Measurements from ENCODE around the gene TBK1.
"Not testable (repeated sequence)": the region's sequence is repeated elsewhere in the genome, so short reads cannot be mapped to it uniquely, and the experiment has no call there.

TBK1 gene

GRCh38 chr12:64542409-64543047 lies 90.6 kb downstream of the TBK1 start:
- not testable (repeated sequence) for H3K4me3 ChIP-seq (ENCODE audit: low read length); H3K4me1 ChIP-seq (ENCODE audit: control insufficient read depth, insufficient read depth, low read length); H3K9ac ChIP-seq (ENCODE audit: low read length); H3K36me3 ChIP-seq (ENCODE audit: control insufficient read depth, insufficient read depth, low read length); H3K27me3 ChIP-seq (ENCODE audit: control insufficient read depth, insufficient read depth, low read length); H3K27ac ChIP-seq (ENCODE audit: low read depth, low read length)

DNA sequence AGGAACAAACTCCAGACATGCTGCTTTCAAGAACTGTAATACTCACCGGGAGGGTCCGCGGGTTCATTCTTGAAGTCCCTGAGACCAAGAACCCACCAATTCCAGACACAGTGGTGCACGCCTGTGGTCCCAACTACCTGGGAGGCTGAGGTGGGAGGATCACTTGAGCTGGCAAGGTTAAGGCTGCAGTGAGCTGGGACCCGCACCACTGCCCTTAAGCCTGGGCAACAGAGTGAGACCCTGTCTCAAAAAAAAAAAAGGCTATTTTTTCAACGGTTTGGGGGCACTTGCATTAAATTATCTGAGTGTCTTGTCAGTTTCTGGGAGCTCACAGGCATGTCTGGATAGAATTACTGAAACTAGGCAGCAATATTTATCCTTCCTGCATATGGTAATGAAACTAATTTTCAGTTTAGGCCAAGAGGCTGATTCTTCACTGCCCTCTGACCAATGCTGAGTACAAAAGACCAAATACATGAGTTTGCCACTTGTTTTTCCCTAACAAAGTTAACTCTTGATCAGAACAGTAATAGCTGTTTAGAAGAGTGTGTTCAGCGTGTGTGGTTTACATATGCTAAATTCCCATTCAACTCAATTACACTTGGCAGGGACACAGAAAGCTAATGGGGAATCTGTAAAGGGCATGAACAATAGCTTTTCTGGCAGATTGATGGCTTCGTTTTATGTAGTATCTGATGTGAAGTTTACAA lies 92.6 kb downstream of the TBK1 start:
- Histone ChIP-seq H3K36me3 (ENCODE audit: control insufficient read depth, insufficient read depth, low read length) (no peaks in the 10 kb centered on the region), H3K4me1 (ENCODE audit: control insufficient read depth, insufficient read depth, low read length) (no peaks in the 10 kb centered on the region), H3K9ac (ENCODE audit: low read length) (no peak overlapping the region), H3K4me3 (ENCODE audit: low read length) (no peak overlapping the region), H3K27me3 (ENCODE audit: control insufficient read depth, insufficient read depth, low read length) (no peaks in the 10 kb centered on the region), H3K27ac (ENCODE audit: low read depth, low read length) (no peak overlapping the region)

DNA sequence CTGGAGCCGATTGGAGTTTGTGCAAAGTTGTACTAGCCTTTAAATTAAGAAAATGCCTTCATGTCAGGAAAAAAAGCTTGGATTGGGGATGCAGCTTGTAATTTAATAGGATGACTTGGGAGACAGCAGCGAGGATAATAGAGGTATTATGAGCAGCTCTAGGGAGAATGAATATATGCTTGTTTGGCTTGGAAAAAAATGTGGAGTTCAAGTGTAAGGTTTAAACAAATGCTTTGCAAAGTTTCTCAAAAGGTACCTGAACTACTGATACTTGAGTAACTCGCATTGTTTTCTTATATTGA lies 93.1 kb downstream of the TBK1 start:
- Histone ChIP-seq H3K36me3 (ENCODE audit: control insufficient read depth, insufficient read depth, low read length) (no peaks in the 10 kb centered on the region), H3K27me3 (ENCODE audit: control insufficient read depth, insufficient read depth, low read length) (no peaks in the 10 kb centered on the region), H3K27ac (ENCODE audit: low read depth, low read length) (no peak overlapping the region), H3K9ac (ENCODE audit: low read length) (no peak overlapping the region), H3K4me3 (ENCODE audit: low read length) (no peak overlapping the region), H3K4me1 (ENCODE audit: control insufficient read depth, insufficient read depth, low read length) (no peaks in the 10 kb centered on the region)

GRCh38 chr12:64549108-64549507 lies 97.2 kb downstream of the TBK1 start:
- no peak overlapping the region for H3K4me3 ChIP-seq (ENCODE audit: low read length)
- H3K4me1 ChIP-seq (ENCODE audit: control insufficient read depth, insufficient read depth, low read length) = no peaks in the 10 kb centered on the region
- H3K27me3 ChIP-seq (ENCODE audit: control insufficient read depth, insufficient read depth, low read length) = no peaks in the 10 kb centered on the region
- no peaks in the 10 kb centered on the region for H3K36me3 ChIP-seq (ENCODE audit: control insufficient read depth, insufficient read depth, low read length)
- H3K27ac ChIP-seq (ENCODE audit: low read depth, low read length) = no peak overlapping the region
- H3K9ac ChIP-seq (ENCODE audit: low read length) = no peak overlapping the region

DNA sequence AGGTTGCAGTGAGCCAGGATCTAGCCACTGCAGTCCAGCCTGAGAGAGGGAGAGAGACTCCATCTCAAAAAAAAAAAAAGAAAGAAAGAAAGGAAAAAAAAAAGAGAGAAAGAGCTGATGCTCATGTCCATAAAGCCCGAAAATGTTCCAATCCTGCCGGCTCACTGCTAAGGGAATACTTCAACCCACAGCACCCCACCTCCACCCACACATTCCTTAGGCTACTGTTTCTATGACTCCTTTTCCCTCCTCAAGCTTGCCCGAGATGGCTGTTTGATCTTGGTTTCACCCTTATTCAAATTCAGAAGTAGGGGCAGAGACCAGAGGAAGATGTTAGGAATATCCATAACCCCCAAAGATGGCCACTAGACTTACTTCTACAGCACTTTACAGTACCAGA lies 98.8 kb downstream of the TBK1 start:
- Histone ChIP-seq H3K4me3 (ENCODE audit: low read length) (no peak overlapping the region), H3K27ac (ENCODE audit: low read depth, low read length) (no peak overlapping the region), H3K36me3 (ENCODE audit: control insufficient read depth, insufficient read depth, low read length) (no peaks in the 10 kb centered on the region), H3K4me1 (ENCODE audit: control insufficient read depth, insufficient read depth, low read length) (no peaks in the 10 kb centered on the region), H3K9ac (ENCODE audit: low read length) (no peak overlapping the region), H3K27me3 (ENCODE audit: control insufficient read depth, insufficient read depth, low read length) (no peaks in the 10 kb centered on the region)

GRCh38 chr12:64551676-64552075 lies 99.8 kb downstream of the TBK1 start:
- no peak overlapping the region for H3K4me3 ChIP-seq (ENCODE audit: low read length)
- no peaks in the 10 kb centered on the region for H3K36me3 ChIP-seq (ENCODE audit: control insufficient read depth, insufficient read depth, low read length)
- no peak overlapping the region for H3K9ac ChIP-seq (ENCODE audit: low read length)
- H3K27me3 ChIP-seq (ENCODE audit: control insufficient read depth, insufficient read depth, low read length) = no peaks in the 10 kb centered on the region
- H3K27ac ChIP-seq (ENCODE audit: low read depth, low read length) = no peak overlapping the region
- no peaks in the 10 kb centered on the region for H3K4me1 ChIP-seq (ENCODE audit: control insufficient read depth, insufficient read depth, low read length)
